GM12874 (cell line): ENCODE measurements around the gene TMPRSS9.

Experiments
- CTCF ChIP-seq: IDR thresholded peaks from 2 replicates; pipeline ENCODE4 v1.5.1; 2011; ENCODE audit warnings: low read depth, mild to moderate bottlenecking, control low read depth, low read length, moderate library complexity; ENCODE audit not compliant: insufficient read depth

The TMPRSS9 gene

GRCh38 chr19:2339644-2340310, 20.3 kb upstream of the TMPRSS9 start:
- no peak for TF ChIP-seq CTCF

- no peak for TF ChIP-seq CTCF
Observed at GRCh38 chr19:2340496-2341243, 19.4 kb upstream of the TMPRSS9 start.

- TF ChIP-seq CTCF: no peak
Observed at GRCh38 chr19:2341244-2341751, 18.8 kb upstream of the TMPRSS9 start.

GRCh38 chr19:2341982-2342381, 18.1 kb upstream of the TMPRSS9 start:
- TF ChIP-seq CTCF: no peak

GRCh38 chr19:2342656-2343288, 17.3 kb upstream of the TMPRSS9 start:
- no peak for TF ChIP-seq CTCF

GRCh38 chr19:2343289-2343982, 16.6 kb upstream of the TMPRSS9 start:
- TF ChIP-seq CTCF: no peak
